Ovary (tissue), 3 donors: ENCODE measurements around the gene NUP188.

ENCODE experiments used
- CTCF ChIP-seq, 3 donors: fragments of 450-650 bp in 2 of 3; fragments of 200-600 bp in 1 of 3; IDR thresholded peaks; one replicate each; pipeline versions ENCODE4 v1.5.1 to v1.8.0; 2016 to 2022; ENCODE audit warnings: antibody characterized with exemption in 3 of 3, mild to moderate bottlenecking in 1 of 3
- POLR2A ChIP-seq: fragments of 450-650 bp; IDR thresholded peaks from one replicate; pipeline ENCODE4 v1.6.1; 2017; ENCODE audit warnings: antibody characterized with exemption, mild to moderate bottlenecking, moderate library complexity
- donor health status: DM: no; HTN: no; CAD: no.

GRCh38 chr9:128998462-128998861 lies 51.0 kb downstream of the NUP188 start:
- TF ChIP-seq CTCF (IDR thresholded peaks at IDR 0.05), result no peak
- no peak for TF ChIP-seq POLR2A
